ENCODE results near the gene PLEKHN1.
"Not testable (repeated sequence)": the region's sequence is repeated elsewhere in the genome, so short reads cannot be mapped to it uniquely, and the experiment has no call there.

The PLEKHN1 gene

GRCh38 chr1:992362-992761 lies 26.1 kb downstream of the PLEKHN1 start:
- DNase-seq (ENCODE audit: low read depth) = no peak
- TF ChIP-seq, protein P1, sequence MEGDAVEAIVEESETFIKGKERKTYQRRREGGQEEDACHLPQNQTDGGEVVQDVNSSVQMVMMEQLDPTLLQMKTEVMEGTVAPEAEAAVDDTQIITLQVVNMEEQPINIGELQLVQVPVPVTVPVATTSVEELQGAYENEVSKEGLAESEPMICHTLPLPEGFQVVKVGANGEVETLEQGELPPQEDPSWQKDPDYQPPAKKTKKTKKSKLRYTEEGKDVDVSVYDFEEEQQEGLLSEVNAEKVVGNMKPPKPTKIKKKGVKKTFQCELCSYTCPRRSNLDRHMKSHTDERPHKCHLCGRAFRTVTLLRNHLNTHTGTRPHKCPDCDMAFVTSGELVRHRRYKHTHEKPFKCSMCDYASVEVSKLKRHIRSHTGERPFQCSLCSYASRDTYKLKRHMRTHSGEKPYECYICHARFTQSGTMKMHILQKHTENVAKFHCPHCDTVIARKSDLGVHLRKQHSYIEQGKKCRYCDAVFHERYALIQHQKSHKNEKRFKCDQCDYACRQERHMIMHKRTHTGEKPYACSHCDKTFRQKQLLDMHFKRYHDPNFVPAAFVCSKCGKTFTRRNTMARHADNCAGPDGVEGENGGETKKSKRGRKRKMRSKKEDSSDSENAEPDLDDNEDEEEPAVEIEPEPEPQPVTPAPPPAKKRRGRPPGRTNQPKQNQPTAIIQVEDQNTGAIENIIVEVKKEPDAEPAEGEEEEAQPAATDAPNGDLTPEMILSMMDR (IDR thresholded peaks at IDR 0.05; ENCODE audit: low read depth, low read length, missing control alignments) = no peak
- no peak overlapping the region for H3K4me3 ChIP-seq (ENCODE audit: low read depth, low read length)
- in situ Hi-C loops (cut with HindIII; ENCODE audit: low sequenced_read_pairs) = no loop called here

- in situ Hi-C loops (cut with HindIII; ENCODE audit: low sequenced_read_pairs) = no loop called here
- DNase-seq (ENCODE audit: low read depth) = no peak
- H3K4me3 ChIP-seq (ENCODE audit: low read depth, low read length) = no peak overlapping the region
- TF ChIP-seq, protein P1 (IDR thresholded peaks at IDR 0.05; ENCODE audit: low read depth, low read length, missing control alignments) = no peak
Measured at GRCh38 chr1:993379-993995, 27.2 kb downstream of the PLEKHN1 start.

DNA sequence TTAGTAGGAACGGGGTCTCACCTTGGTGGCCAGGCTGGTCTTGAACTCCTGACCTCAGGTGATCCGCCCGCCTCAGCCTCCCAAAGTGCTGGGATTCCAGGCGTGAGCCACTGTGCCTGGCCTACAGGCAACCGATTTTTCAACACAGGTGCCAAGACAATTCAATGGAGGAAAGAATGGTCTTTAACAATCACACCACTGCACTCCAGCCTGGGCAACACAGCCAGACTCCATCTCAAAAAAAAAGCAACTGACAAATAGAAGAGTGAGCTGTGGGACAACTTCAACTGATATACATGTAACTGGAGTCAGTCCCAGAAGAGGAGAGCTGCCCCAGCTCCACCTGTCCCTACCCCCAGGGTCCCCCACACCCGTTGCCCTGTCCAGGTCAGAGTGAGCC lies 28.3 kb downstream of the PLEKHN1 start:
- H3K4me3 ChIP-seq (ENCODE audit: low read depth, low read length); in situ Hi-C loops (cut with HindIII; ENCODE audit: low sequenced_read_pairs); DNase-seq (ENCODE audit: low read depth): not testable (repeated sequence)

DNA sequence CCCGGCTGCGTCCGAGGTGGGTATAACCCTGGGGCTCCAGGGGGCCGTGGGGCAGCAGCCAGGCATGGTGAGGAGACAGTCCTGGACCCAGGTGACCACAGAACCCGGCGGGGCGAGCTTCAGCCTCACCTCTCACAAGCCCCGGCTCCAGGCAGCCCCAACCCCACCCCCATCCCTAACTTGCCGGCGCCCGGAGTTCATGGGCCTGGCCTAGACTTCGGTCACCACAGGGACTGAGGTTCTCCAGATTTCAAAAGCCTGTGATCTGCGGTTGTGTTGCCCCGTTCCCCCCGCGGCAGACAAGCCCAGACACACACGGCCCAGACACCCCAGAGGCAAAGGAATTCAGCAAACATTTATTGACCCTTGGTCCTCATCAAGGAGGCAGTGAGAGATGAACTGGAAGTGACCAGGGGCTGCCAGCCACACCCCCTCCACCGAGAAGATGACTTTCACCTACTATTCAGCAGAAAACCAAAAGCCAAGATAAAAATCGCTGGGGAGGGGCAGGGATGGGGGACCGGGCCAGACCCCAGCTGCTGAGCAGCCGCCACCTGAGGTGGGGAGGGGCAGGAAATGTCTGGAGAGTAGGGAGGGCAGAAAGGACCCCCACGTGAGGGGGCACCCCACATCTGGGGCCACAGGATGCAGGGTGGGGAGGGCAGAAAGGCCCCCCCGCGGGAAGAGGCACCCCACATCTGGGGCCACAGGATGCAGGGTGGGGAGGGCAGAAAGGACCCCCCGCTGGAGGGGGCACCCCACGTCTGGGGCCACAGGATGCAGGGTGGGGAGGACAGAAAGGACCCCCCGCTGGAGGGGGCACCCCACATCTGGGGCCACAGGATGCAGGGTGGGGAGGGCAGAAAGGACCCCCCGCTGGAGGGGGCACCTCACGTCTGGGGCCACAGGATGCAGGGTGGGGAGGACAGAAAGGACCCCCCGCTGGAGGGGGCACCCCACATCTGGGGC lies 29.7 kb downstream of the PLEKHN1 start:
- in situ Hi-C loops (cut with HindIII; ENCODE audit: low sequenced_read_pairs) = no loop called here
- TF ChIP-seq, protein P1 (IDR thresholded peaks at IDR 0.05; ENCODE audit: low read depth, low read length, missing control alignments) = no peak
- DNase-seq (ENCODE audit: low read depth) = no peak
- H3K4me3 ChIP-seq (ENCODE audit: low read depth, low read length) = no peak overlapping the region

DNA sequence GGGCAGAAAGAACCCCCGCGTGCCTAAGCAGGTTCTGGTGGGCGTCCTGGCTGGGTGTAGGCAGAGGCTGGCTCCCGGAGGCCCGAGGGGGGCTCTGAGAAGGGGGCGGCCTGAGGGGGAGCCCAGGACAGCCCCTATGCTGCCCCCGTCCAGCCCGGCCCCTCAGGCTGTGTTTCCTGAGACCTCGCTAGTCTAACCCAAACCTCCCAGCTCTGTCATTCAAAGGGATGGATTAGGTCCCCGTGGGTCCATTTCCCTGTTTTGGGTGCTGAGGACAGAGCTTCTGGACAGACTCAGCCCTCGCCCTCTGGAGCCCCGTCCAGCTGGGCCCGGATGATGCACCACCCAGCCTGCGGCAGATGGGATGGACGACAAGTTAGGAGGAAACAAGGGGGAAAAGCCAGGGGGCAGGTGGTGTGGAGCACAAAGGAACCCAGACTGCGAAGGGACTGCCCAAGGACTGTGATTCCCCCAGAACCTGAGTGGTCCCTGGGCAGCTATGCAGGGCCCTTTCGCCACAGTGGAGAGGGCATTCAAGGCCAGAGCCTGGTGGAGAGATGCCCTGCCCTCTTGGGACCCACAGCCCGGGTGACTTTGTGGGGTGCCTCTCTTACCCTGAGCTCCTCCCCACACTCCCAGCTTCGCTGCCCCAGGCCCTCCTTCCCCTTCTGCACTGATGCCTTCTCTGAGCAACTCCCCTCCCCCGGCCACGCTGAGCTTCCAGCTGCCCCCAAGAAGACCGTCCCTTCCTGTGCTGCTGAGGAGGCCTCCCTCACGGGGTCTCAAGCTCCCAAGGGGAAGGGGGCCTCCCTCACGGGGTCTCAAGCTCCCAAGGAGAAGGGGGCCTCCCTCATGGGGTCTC lies 30.8 kb downstream of the PLEKHN1 start:
- TF ChIP-seq, protein P1 (IDR thresholded peaks at IDR 0.05; ENCODE audit: low read depth, low read length, missing control alignments) = no peak
- no peak overlapping the region for H3K4me3 ChIP-seq (ENCODE audit: low read depth, low read length)
- in situ Hi-C loops (cut with HindIII; ENCODE audit: low sequenced_read_pairs) = no loop called here
- DNase-seq (ENCODE audit: low read depth) = no peak

GRCh38 chr1:997713-997992 lies 31.4 kb downstream of the PLEKHN1 start:
- in situ Hi-C loops (cut with HindIII; ENCODE audit: low sequenced_read_pairs) = no loop called here
- no peak for DNase-seq (ENCODE audit: low read depth)
- no peak overlapping the region for H3K4me3 ChIP-seq (ENCODE audit: low read depth, low read length)
- TF ChIP-seq, protein P1 (IDR thresholded peaks at IDR 0.05; ENCODE audit: low read depth, low read length, missing control alignments) = no peak
